H1 (cell line): ENCODE results near the gene BTBD9. TPM values are rescaled to one million over a fixed set of nuclear protein-coding genes. Genes with fewer than 3 reads are reported as not detected.

Source experiments
- CTCF ChIA-PET: fragments of 300-600 bp; sonication (Branson Sonifier 250); formaldehyde crosslinking; loops from one replicate; lab custom pipeline; 2021; ENCODE audit not compliant: partially characterized antibody; lab: Charles Lee
- POLR2A ChIA-PET: fragments of 300-600 bp; sonication (Branson Sonifier 250); formaldehyde crosslinking; loops from one replicate; lab custom pipeline; 2021; ENCODE audit warnings: inconsistent platforms; ENCODE audit not compliant: partially characterized antibody; lab: Charles Lee
- DNase-seq, 2 experiments: peaks; one replicate each; pipeline versions ENCODE4 v3.0.0 to v3.0.0-alpha.2; 2010 to 2022; ENCODE audit warnings: low spot score in 2 of 2, low read depth in 1 of 2, mixed read lengths in 1 of 2
- FAIRE-seq: peaks from 2 replicates; lab custom pipeline; 2011; peaks lifted over from hg19 to GRCh38; lab: Jason Lieb, UNC
- H2AFZ ChIP-seq: 2 replicates; pipeline ENCODE4 v1.8.1; 2012; ENCODE audit warnings: low read length, inconsistent platforms
- H2AK5ac ChIP-seq: 2 replicates; pipeline ENCODE4 v1.6.1; 2013; ENCODE audit warnings: low read depth, low read length
- H2BK120ac ChIP-seq: replicated peaks from 2 replicates; pipeline ENCODE3; 2013; ENCODE audit warnings: low read depth, low read length, inconsistent platforms
- H2BK12ac ChIP-seq: 2 replicates; pipeline ENCODE4 v1.6.1; 2013; ENCODE audit warnings: low read depth, low read length
- H2BK15ac ChIP-seq: 2 replicates; pipeline ENCODE4 v1.6.1; 2013; ENCODE audit warnings: low read length
- H2BK20ac ChIP-seq: 2 replicates; pipeline ENCODE4 v1.6.1; 2013; ENCODE audit warnings: low read length
- H2BK5ac ChIP-seq: 2 replicates; pipeline ENCODE4 v1.6.1; 2013; ENCODE audit warnings: low read depth, low read length
- H3K14ac ChIP-seq: 2 replicates; pipeline ENCODE4 v1.6.1; 2013; ENCODE audit warnings: inconsistent platforms; ENCODE audit not compliant: insufficient read length
- H3K18ac ChIP-seq: 2 replicates; pipeline ENCODE4 v1.6.1; 2013; ENCODE audit warnings: low read length; ENCODE audit errors: extremely low read depth
- H3K23ac ChIP-seq: 2 replicates; pipeline ENCODE4 v1.6.1; 2013; ENCODE audit warnings: inconsistent platforms; ENCODE audit not compliant: insufficient read length
- H3K23me2 ChIP-seq: 2 replicates; pipeline ENCODE4 v1.6.1; 2013; ENCODE audit warnings: low read depth, low read length
- H3K27ac ChIP-seq: 2 replicates; pipeline ENCODE4 v1.6.1; 2011; ENCODE audit warnings: low read depth, low read length, inconsistent platforms
- H3K27me3 ChIP-seq, 4 experiments: replicated peaks in 1 of 4; 1 replicate in 1 of 4; 2 replicates in 3 of 4; pipeline versions ENCODE4 v1.6.1 to v1.8.1; 2011 to 2013; ENCODE audit warnings: low read length in 3 of 4, mild to moderate bottlenecking in 3 of 4, inconsistent platforms in 2 of 4, mixed read lengths in 2 of 4, moderate library complexity in 1 of 4; ENCODE audit not compliant: control insufficient read depth in 3 of 4, insufficient read depth in 3 of 4; ENCODE audit errors: extremely low read depth in 1 of 4
- H3K36me3 ChIP-seq, 4 experiments: 2 replicates each; pipeline versions ENCODE4 v1.6.1 to v1.8.1; 2011 to 2013; ENCODE audit warnings: mild to moderate bottlenecking in 4 of 4, low read length in 3 of 4, moderate library complexity in 2 of 4, control low read depth in 1 of 4, inconsistent platforms in 1 of 4; ENCODE audit not compliant: insufficient read depth in 4 of 4, control insufficient read depth in 2 of 4
- H3K4ac ChIP-seq: replicated peaks from 2 replicates; pipeline ENCODE3; 2013; ENCODE audit warnings: low read length, low read depth, mixed read lengths, inconsistent platforms; ENCODE audit not compliant: insufficient read length
- H3K4me1 ChIP-seq, 4 experiments: replicated peaks in 1 of 4; 1 replicate in 1 of 4; 2 replicates in 3 of 4; pipeline versions ENCODE4 v1.6.1 to v1.8.1; 2011 to 2013; ENCODE audit warnings: low read length in 3 of 4, inconsistent platforms in 2 of 4, mixed read lengths in 1 of 4; ENCODE audit not compliant: insufficient read depth in 4 of 4, control insufficient read depth in 3 of 4
- H3K4me2 ChIP-seq, 2 experiments: 2 replicates each; pipeline versions ENCODE4 v1.6.1 to v1.8.1; 2011 to 2013; ENCODE audit warnings: low read depth in 2 of 2, low read length in 2 of 2, control low read depth in 1 of 2, inconsistent platforms in 1 of 2, mild to moderate bottlenecking in 1 of 2; ENCODE audit not compliant: insufficient read depth in 1 of 2
- H3K4me3 ChIP-seq, 4 experiments: fragments of 200-600, 300-600 bp in 1 of 4; sonication (generic), shearing (Covaris generic), sonication (Bioruptor Twin) in 1 of 4; 2 replicates each; pipeline versions ENCODE4 v1.5.1 to v1.8.1; 2011 to 2016; ENCODE audit warnings: low read length in 4 of 4, low read depth in 3 of 4, control low read depth in 2 of 4, inconsistent platforms in 2 of 4, mild to moderate bottlenecking in 2 of 4, mixed read lengths in 1 of 4, moderate library complexity in 1 of 4; ENCODE audit not compliant: insufficient read depth in 2 of 4; ENCODE audit errors: extremely low read depth in 1 of 4
- H3K56ac ChIP-seq: replicated peaks from 2 replicates; pipeline ENCODE3; 2013; ENCODE audit warnings: low read depth, mild to moderate bottlenecking, mixed read lengths, low read length, inconsistent platforms; ENCODE audit not compliant: insufficient read length
- H3K79me1 ChIP-seq: 2 replicates; pipeline ENCODE4 v1.6.1; 2013; ENCODE audit warnings: low read depth, low read length, control low read depth
- H3K79me2 ChIP-seq, 2 experiments: 2 replicates each; pipeline versions ENCODE4 v1.6.1 to v1.8.1; 2012 to 2013; ENCODE audit warnings: low read length in 2 of 2, mild to moderate bottlenecking in 2 of 2, inconsistent platforms in 1 of 2; ENCODE audit not compliant: insufficient read depth in 2 of 2, control insufficient read depth in 1 of 2
- H3K9ac ChIP-seq, 4 experiments: replicated peaks in 1 of 4; 1 replicate in 1 of 4; 2 replicates in 3 of 4; pipeline versions ENCODE4 v1.6.1 to v1.8.1; 2011 to 2013; ENCODE audit warnings: low read depth in 3 of 4, low read length in 3 of 4, control low read depth in 2 of 4, mild to moderate bottlenecking in 2 of 4, moderate library complexity in 2 of 4, inconsistent platforms in 1 of 4; ENCODE audit errors: extremely low read depth in 1 of 4
- H3K9me3 ChIP-seq, 2 experiments: 2 replicates each; pipeline versions ENCODE4 v1.6.1 to v1.8.1; 2012 to 2013; ENCODE audit warnings: mild to moderate bottlenecking in 2 of 2, moderate library complexity in 2 of 2, control low read depth in 1 of 2, inconsistent platforms in 1 of 2, low read depth in 1 of 2, low read length in 1 of 2, mixed read lengths in 1 of 2; ENCODE audit not compliant: insufficient read depth in 2 of 2
- H4K20me1 ChIP-seq, 2 experiments: replicated peaks in 1 of 2; 2 replicates each; pipeline versions ENCODE3 to v1.8.1; 2011 to 2013; ENCODE audit warnings: inconsistent platforms in 2 of 2, low read length in 2 of 2, mild to moderate bottlenecking in 1 of 2; ENCODE audit not compliant: insufficient read depth in 2 of 2, control insufficient read depth in 1 of 2
- H4K5ac ChIP-seq: 2 replicates; pipeline ENCODE4 v1.6.1; 2013; ENCODE audit warnings: low read length, low read depth, mixed read lengths, inconsistent platforms; ENCODE audit not compliant: insufficient read length
- H4K8ac ChIP-seq: 2 replicates; pipeline ENCODE4 v1.8.0; 2013; ENCODE audit warnings: mild to moderate bottlenecking, moderate library complexity, low read length, inconsistent platforms; ENCODE audit not compliant: insufficient read depth; ENCODE audit errors: extremely low read depth
- H4K91ac ChIP-seq: replicated peaks from 2 replicates; pipeline ENCODE3; 2013; ENCODE audit warnings: low read length, mixed read lengths, inconsistent platforms; ENCODE audit not compliant: insufficient read length
- CTCF ChIP-seq, 3 experiments: IDR thresholded peaks; 1 replicate in 2 of 3; 2 replicates in 1 of 3; pipeline versions ENCODE4 v1.5.1 to v1.6.1; 2011; ENCODE audit warnings: low read length in 3 of 3, mild to moderate bottlenecking in 3 of 3, inconsistent platforms in 2 of 3, low read depth in 1 of 3, moderate library complexity in 1 of 3; ENCODE audit not compliant: insufficient read depth in 1 of 3; ENCODE audit errors: control extremely low read depth in 1 of 3
- EGR1 ChIP-seq: IDR thresholded peaks from 2 replicates; pipeline ENCODE4 v1.6.1; 2011; ENCODE audit warnings: low read depth, low read length, borderline replicate concordance
- GABPA ChIP-seq: IDR thresholded peaks from 2 replicates; pipeline ENCODE4 v1.6.1; 2011; ENCODE audit warnings: mild to moderate bottlenecking, low read length, moderate library complexity, borderline replicate concordance; ENCODE audit not compliant: insufficient read depth
- JUN ChIP-seq: IDR thresholded peaks from 2 replicates; pipeline ENCODE4 v1.6.1; 2011; ENCODE audit warnings: low read depth, mild to moderate bottlenecking, improper control_type of control experiment, low read length
- JUND ChIP-seq: IDR thresholded peaks from 2 replicates; pipeline ENCODE4 v1.6.1; 2011; ENCODE audit warnings: mild to moderate bottlenecking, improper control_type of control experiment, low read length
- MAX ChIP-seq: IDR thresholded peaks from 2 replicates; pipeline ENCODE4 v1.6.1; 2012; ENCODE audit warnings: inconsistent platforms
- RXRA ChIP-seq: IDR thresholded peaks from 2 replicates; pipeline ENCODE4 v1.6.1; 2011; ENCODE audit warnings: low read depth, mild to moderate bottlenecking, low read length, moderate library complexity; ENCODE audit not compliant: insufficient read depth
- SP2 ChIP-seq: IDR thresholded peaks from 2 replicates; pipeline ENCODE4 v1.6.1; 2012; ENCODE audit warnings: mild to moderate bottlenecking, low read length, inconsistent platforms
- TAF7 ChIP-seq: optimal IDR thresholded peaks from 2 replicates; pipeline ENCODE3; 2011; ENCODE audit warnings: low read depth, mild to moderate bottlenecking, inconsistent platforms, low read length, moderate library complexity, borderline replicate concordance
- WGBS, 2 experiments: shearing (Covaris generic) in 1 of 2; methylation state at CpG; one replicate each; pipeline versions ENCODE4 v1.1.6 to v1.1.7; 2013 to 2015; ENCODE audit warnings: low lambda C conversion rate in 2 of 2, mixed read lengths in 2 of 2, inconsistent platforms in 1 of 2, low coverage in 1 of 2, missing lambda C conversion rate in 1 of 2; ENCODE audit not compliant: insufficient replicate concordance in 2 of 2, insufficient coverage in 1 of 2, insufficient read length in 1 of 2; ENCODE audit errors: extremely low coverage in 1 of 2, missing lambda C conversion rate in 1 of 2; 5-methylcytosine and 5-hydroxymethylcytosine counted together
- polyA plus RNA-seq, 7 experiments: library from polyadenylated mRNA; depleted of rRNA in 3 of 7; stranded (reverse) in 5 of 7; unstranded in 2 of 7; fragments of >200 nt in 5 of 7; fragments of 200-250 nt in 2 of 7; gene quantifications; 1 replicate in 5 of 7; 2 replicates in 1 of 7; 4 replicates in 1 of 7; pipeline versions ENCODE4 v1.2.1 to v1.2.3, GENCODE V29; 2011 to 2013; ENCODE audit warnings: missing spikeins in 2 of 7, mixed read lengths in 2 of 7
- total RNA-seq: library from RNA; stranded (reverse); fragmentation: NEBNext Ultra II Directional; extraction: Animal tissue kit (Norgen Biotek cat#: 25700); gene quantifications from 2 replicates; pipeline ENCODE4 v1.2.1, GENCODE V29; 2021

The BTBD9 gene
- total and polyA plus RNA-seq, 2 of the 8 experiments (the other 6 are each of a cell fraction or from before 2014, with no cell fraction given), result 0.92 to 4.1 TPM

- Histone ChIP-seq H2BK5ac (no peak overlapping the region), H2AK5ac (no peak overlapping the region), H4K20me1 (peaks cover 0 to 2% of the 10 kb centered on the region in 2 experiments), H2BK12ac (no peak overlapping the region), H3K79me2 (no peaks in the 10 kb centered on the region), H3K79me1 (no peaks in the 10 kb centered on the region), H3K23ac (no peak overlapping the region), H2BK20ac (no peak overlapping the region), H3K4me3 (no peak overlapping the region), H4K5ac (no peak overlapping the region), H3K27me3 (no peaks in the 10 kb centered on the region), H3K14ac (no peak overlapping the region), H3K9ac (no peak overlapping the region), H3K4me1 (peaks cover 0 to 23% (median 9%) of the 10 kb centered on the region in 4 experiments; a peak in 6 of 7 replicates), H3K36me3 (no peaks in the 10 kb centered on the region), H2AFZ (no peak overlapping the region), H3K4ac (no peak overlapping the region), H3K56ac (no peak overlapping the region), H3K4me2 (no peak overlapping the region), H3K23me2 (no peaks in the 10 kb centered on the region), H4K91ac (no peak overlapping the region), H3K27ac (no peak overlapping the region), H2BK15ac (no peak overlapping the region), H2BK120ac (no peak overlapping the region), H3K9me3 (no peaks in the 10 kb centered on the region), H3K18ac (no peak overlapping the region), H4K8ac (no peak overlapping the region; the same call in 1 of the 2 replicates)
- FAIRE-seq (no peak), DNase-seq (no peak)
- 84% methylated on average over 13 of the region's 13 CpGs; no CpG with 5 or more reads in 1 of the 2 experiments for WGBS, 2 experiments
- POLR2A ChIA-PET, result interaction anchor here (0.6 to 1.2 kb wide), 2 partner anchors 15 to 25 kb away, joined by 3 read pairs; no protein-coding TSS in a partner anchor
- CTCF ChIA-PET, result interaction anchor here (0.9 to 1.7 kb wide), 4 partner anchors 105 to 561 kb away, joined by 3 to 5 read pairs (median 4); no protein-coding TSS in a partner anchor
- no peak for TF ChIP-seq EGR1
- TF ChIP-seq CTCF (IDR thresholded peaks at IDR 0.05; ENCODE audit: control extremely low read depth in 1 of 3, insufficient read depth in 1 of 3, low read depth in 1 of 3, low read length in 3 of 3), result no peak
- no peak for TF ChIP-seq JUN
- no peak for TF ChIP-seq TAF7
- no peak for TF ChIP-seq GABPA
- no peak for TF ChIP-seq SP2
- TF ChIP-seq MAX, result no peak
- no peak for TF ChIP-seq JUND
- no peak for TF ChIP-seq RXRA
Measured at GRCh38 chr6:38171997-38172738, 467.6 kb downstream of the BTBD9 start.
